Hematopoietic multipotent progenitor cell treated with erythropoietin and hydrocortisone succinate and interleukin-3 and kit ligand, for 17 days (in vitro differentiated cells): Measurements from ENCODE around the gene BICC1.

Experiments used
- DNase-seq: peaks from one replicate; pipeline ENCODE4 v3.0.0-alpha.2; 2015; ENCODE audit warnings: low spot score

Gene BICC1

GRCh38 chr10:58701405-58702135 lies 188.9 kb downstream of the BICC1 start:
- DNase-seq, result no peak

GRCh38 chr10:58704226-58704625 lies 191.6 kb downstream of the BICC1 start:
- DNase-seq, result no peak

- no peak for DNase-seq
These were observed 192.0 kb downstream of the BICC1 start for GRCh38 chr10:58704671-58705141.

- DNase-seq, result no peak
These were observed 194.2 kb downstream of the BICC1 start for GRCh38 chr10:58706836-58707235.

- DNase-seq, result no peak
These were observed 199.5 kb downstream of the BICC1 start for GRCh38 chr10:58712141-58712540.

GRCh38 chr10:58712982-58713381 lies 200.3 kb downstream of the BICC1 start:
- no peak for DNase-seq

GRCh38 chr10:58714409-58714808 lies 201.7 kb downstream of the BICC1 start:
- no peak for DNase-seq

- no peak for DNase-seq
These were observed 202.4 kb downstream of the BICC1 start for GRCh38 chr10:58715061-58715460.

- no peak for DNase-seq
These were observed 205.9 kb downstream of the BICC1 start for GRCh38 chr10:58718596-58718995.

- DNase-seq, result no peak
These were observed 209.1 kb downstream of the BICC1 start for GRCh38 chr10:58721601-58722281.

GRCh38 chr10:58723186-58723585 lies 210.5 kb downstream of the BICC1 start:
- no peak for DNase-seq

GRCh38 chr10:58723966-58724365 lies 211.3 kb downstream of the BICC1 start:
- no peak for DNase-seq

- DNase-seq, result no peak
These were observed 212.1 kb downstream of the BICC1 start for GRCh38 chr10:58724781-58725180.

- DNase-seq, result no peak
These were observed 213.2 kb downstream of the BICC1 start for GRCh38 chr10:58725901-58726300.

- DNase-seq, result no peak
These were observed 215.0 kb downstream of the BICC1 start for GRCh38 chr10:58727633-58728032.

GRCh38 chr10:58731276-58731675 lies 218.6 kb downstream of the BICC1 start:
- no peak for DNase-seq

GRCh38 chr10:58733436-58733835 lies 220.8 kb downstream of the BICC1 start:
- no peak for DNase-seq

GRCh38 chr10:58734116-58734515 lies 221.4 kb downstream of the BICC1 start:
- no peak for DNase-seq

- DNase-seq, result no peak
These were observed 222.0 kb downstream of the BICC1 start for GRCh38 chr10:58734664-58735063.

GRCh38 chr10:58735087-58735486 lies 222.4 kb downstream of the BICC1 start:
- no peak for DNase-seq

- no peak for DNase-seq
These were observed 228.1 kb downstream of the BICC1 start for GRCh38 chr10:58740620-58741369.

- DNase-seq, result no peak
These were observed 229.0 kb downstream of the BICC1 start for GRCh38 chr10:58741673-58742072.

- DNase-seq, result no peak
These were observed 229.5 kb downstream of the BICC1 start for GRCh38 chr10:58742141-58742540.
